GM21423 (cell line): ENCODE data around the gene EPHB3.

Experiments
- ATAC-seq: cut with Tn5 transposase; IDR thresholded peaks from one replicate; pipeline ENCODE4 v1.9.1; 2021; ENCODE audit warnings: mild to moderate bottlenecking, moderate library complexity; ENCODE audit not compliant: unreplicated experiment

Gene EPHB3

DNA sequence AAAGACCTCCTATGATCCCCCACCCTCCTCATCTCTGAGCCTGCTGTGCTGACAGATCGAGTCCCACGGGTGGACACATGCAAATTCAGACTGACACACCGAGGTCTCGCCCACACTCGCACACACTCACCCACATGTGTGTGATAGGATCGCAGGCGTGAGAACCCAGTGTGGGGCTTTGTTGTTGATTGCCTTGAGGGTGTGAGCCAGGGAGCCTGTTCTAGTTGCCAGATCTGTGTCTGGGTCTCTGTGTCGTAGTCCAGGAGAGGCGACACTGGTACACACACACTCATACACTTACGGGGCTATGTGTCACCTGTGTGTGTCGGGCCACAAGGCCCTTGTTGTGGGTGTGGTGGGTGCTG is 2.0 kb downstream of the EPHB3 start:
- no peak for ATAC-seq

- ATAC-seq: no peak
Observed at GRCh38 chr3:184563941-184564684, 2.5 kb downstream of the EPHB3 start.

DNA sequence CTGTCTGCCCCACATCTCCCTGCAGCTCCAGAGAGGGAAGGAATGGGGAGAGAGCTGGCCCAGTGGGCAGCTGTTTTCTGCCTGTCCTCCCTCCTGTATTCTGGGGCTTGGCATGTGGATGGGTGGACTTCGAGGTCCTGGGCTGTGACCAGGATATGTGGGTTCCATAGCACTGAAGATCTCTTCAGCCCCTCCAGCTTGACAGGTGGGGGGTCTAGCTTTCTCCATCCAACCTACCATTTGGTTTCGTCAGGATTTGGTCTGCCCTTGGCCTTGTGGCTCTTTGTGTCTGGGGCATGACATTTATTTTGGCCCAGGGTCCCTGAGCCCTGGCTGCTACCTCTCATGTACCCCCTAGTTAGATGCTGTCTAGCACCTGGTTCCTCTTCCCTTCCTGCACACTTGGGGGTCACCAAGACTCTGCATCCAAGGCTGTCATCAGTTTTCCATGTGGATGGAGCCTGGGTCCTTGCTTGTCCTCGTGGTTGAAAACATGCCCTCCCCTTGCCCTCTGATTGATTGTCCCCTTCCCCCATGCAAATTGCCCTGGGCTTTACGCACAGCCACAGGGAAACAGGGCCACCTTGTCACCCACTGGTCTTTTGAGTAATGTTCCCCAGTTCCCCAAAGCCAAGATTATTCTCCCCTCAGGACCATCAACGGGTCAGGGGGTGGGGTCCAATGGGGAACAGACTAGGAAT is 3.2 kb downstream of the EPHB3 start:
- no peak for ATAC-seq

- ATAC-seq: no peak
Observed at GRCh38 chr3:184565421-184566211, 4.0 kb downstream of the EPHB3 start.

DNA sequence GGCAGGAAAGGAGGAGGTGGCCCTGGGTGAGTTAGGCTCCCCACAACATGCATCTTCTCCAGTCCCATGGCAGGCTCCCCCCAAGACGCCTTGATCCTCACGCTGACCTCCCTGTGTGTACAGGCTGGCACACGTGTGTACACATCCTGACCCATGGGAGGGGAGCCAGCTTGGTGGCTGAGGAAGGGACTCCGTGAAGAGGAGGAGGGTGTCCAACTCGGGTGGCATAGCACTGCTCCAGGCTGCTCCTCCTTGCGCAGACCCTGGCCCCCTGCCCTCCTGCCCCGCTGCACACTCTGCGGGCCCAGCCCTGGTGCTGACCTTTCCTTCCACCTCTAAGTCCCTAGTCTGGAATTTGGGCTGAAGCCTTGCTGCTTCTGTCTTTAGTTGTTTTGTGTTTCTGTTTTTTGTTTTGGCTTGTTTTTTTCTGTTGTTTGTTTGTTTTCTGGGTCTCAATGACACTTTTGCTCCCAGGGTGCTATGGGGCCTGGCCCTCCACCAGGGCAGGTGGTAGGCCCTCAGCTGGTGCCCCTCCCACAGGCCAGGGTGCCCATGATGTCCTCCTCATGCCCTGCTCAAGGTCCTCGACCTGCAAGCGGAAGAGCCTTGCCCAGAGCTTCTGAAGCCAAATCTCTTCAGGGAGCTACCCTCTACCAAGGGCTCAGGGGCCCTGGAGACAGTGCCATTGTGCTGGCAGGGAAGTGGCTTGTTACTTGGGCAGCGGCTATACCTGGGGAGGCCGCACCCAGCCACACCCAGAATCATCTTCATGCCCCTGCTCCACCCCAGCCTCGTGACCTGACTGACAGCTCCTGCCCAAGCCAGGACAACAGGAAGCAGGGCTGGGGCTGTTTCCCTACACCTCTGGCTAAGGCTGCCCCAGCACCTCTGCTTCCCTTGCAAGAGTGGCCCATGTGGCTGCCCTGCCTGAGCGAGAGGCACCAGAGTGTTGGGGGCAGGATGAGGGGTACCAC is 5.1 kb downstream of the EPHB3 start:
- ATAC-seq: no peak

- no peak for ATAC-seq
Observed at GRCh38 chr3:184567946-184568559, 6.5 kb downstream of the EPHB3 start.

- ATAC-seq: no peak
Observed at GRCh38 chr3:184568560-184568923, 7.0 kb downstream of the EPHB3 start.

DNA sequence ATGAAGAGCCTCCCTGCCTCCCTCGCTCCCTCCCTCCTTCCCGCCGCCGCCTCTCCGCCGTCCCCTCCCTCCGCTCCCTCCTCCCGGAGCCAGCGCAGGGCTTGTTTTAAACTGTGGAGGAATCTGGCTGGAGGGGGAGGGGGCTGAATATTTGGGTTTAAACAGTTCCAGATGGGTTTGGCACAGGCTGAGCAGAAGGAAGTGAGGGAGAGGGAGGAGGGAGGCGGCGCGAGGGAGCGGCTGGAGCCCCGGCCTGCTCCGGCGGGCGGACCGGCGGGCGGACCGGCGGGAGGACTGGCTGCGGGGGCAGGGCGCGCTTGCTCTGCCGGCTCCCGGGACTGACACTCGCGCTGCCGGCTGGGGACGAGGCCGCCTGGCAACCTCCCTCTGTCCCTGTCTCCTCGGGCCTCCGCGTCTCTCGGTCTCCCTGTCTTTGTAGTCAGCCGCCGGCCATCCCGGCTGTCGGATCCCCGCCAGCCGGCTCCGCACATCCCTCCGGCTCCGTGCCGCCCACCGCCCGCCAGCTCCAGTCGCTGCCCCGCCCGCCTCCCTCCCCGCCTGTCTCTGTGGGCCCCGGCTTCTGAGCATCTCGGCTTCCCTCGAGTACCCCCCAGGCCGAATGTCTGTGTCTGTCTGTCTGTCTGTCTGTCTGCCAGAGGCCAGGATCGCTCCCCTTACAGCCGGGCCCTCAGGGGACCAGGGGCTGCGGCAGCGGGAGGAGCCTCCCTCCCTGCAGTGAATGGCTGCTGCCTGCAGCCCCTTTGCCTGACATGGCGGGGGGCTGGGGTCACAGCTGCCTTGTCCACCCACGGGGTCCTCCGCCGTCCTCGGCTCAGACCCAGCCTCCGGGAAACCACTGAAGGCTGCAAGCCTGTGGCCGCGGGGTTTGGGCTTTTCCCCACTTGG is 7.6 kb downstream of the EPHB3 start:
- no peak for ATAC-seq

DNA sequence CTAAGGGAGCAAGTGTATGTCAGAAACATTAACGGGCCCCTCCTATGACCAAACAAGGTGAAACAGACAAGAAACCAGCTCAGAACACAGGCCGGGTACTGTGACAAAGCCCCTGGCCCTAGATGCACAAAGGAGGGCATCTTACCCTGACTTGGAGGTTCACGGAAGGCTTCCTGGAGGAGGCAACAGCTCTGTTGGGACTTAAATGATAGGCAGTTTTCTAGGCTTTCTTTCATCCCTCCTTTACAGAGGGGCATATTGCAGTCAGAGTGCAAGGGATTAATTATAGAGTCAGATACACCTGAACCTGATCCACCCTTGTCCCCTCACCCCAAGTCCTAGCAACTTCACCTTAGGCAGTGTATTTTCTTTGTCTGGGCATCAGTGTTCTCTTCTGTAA is 8.4 kb downstream of the EPHB3 start:
- ATAC-seq: no peak

DNA sequence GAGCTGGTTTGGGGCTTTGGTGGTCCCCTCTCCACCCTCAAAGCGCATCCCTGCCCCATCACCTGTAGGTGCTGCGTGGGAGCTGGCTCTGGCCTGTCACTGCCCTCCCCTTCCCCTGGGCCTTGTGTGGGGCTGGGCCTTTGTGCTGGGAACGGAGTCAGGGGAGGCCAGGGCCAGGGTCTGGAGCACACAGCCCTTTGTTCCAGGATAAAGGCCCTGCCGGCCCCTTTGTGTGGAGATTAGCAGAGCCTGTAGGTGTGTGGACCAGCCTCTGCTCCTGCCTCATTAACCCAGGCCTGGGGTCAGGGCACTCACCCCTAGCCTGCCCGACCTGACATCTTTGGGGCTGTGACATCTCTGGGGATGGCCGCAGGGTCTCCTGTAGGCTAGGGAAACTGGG is 8.9 kb downstream of the EPHB3 start:
- ATAC-seq: no peak

DNA sequence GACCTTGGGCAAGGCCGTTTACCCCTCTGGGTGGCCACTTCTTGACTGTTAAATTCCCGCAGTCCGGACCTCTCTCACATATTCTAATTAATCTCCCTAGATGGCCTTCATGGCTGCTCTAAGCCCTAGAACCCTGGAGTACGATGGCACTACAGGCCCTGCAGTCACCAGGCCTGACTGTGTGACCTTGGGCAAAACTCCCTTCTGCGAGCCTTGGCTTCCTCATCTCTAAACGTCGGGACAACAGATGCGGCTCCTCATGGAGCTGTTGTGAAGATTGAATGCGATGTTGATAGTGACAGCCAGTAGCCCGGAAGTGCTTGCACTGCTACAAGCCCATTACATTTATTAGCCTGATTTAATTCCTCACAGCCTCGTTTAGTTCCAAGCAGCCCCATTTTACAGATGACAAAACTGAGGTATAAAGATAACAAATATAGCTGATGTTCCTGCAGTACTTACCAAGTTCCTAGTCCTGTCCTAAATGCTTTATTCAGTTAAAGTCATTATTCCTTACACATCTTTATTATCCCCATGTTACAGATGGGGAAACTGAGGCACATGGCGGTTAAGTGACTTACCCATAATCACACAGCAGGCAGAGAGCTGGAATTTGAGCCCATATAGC is 10.3 kb downstream of the EPHB3 start:
- no peak for ATAC-seq

DNA sequence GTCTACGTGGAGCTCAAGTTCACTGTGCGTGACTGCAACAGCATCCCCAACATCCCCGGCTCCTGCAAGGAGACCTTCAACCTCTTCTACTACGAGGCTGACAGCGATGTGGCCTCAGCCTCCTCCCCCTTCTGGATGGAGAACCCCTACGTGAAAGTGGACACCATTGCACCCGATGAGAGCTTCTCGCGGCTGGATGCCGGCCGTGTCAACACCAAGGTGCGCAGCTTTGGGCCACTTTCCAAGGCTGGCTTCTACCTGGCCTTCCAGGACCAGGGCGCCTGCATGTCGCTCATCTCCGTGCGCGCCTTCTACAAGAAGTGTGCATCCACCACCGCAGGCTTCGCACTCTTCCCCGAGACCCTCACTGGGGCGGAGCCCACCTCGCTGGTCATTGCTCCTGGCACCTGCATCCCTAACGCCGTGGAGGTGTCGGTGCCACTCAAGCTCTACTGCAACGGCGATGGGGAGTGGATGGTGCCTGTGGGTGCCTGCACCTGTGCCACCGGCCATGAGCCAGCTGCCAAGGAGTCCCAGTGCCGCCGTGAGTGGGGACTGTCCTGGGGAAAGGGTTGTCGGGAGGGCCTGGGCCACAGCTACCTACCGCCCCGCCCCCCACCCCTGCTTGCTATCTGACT is 11.2 kb downstream of the EPHB3 start:
- ATAC-seq: no peak

- ATAC-seq: no peak
Observed at GRCh38 chr3:184574515-184575417, 13.2 kb downstream of the EPHB3 start.

GRCh38 chr3:184575701-184576100 is 14.1 kb downstream of the EPHB3 start:
- no peak for ATAC-seq

GRCh38 chr3:184576457-184577240 is 15.1 kb downstream of the EPHB3 start:
- ATAC-seq: no peak

DNA sequence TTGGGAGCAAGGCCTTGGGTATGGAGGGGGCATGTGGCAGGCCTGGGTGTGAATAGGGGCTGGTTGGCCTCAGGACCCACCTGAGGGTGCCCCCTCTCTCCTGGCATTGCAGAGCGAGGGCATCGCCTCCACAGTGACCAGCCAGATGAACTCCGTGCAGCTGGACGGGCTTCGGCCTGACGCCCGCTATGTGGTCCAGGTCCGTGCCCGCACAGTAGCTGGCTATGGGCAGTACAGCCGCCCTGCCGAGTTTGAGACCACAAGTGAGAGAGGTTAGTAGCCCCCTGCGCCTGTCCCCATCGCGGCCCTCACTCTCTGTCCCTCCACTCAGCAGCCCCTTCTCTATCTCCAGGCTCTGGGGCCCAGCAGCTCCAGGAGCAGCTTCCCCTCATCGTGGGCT is 16.0 kb downstream of the EPHB3 start:
- no peak for ATAC-seq

DNA sequence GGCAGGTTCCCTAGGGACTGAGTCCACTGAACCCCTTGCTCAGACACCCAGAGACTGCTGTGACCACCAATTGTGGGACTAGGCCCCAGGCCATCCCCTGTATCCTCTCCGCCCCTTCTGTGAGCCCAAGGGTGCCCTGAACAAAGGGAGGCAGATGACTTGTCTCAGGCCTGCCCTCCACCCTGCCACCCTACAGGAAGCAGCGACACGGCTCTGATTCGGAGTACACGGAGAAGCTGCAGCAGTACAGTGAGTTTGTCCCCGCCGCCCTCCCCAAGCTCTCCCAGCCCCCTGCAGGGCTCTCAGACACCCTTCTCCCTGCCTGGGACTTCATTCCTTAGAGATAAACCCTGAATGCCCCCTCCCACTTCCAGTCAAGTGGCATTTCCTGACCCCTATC is 16.6 kb downstream of the EPHB3 start:
- ATAC-seq: no peak
